HS-5 (cell line): ENCODE results near the gene PTPN21.

Source experiments
- DNase-seq: peaks from one replicate; pipeline ENCODE4 v3.0.0-alpha.2; 2012; ENCODE audit warnings: low read depth

The PTPN21 gene

DNA sequence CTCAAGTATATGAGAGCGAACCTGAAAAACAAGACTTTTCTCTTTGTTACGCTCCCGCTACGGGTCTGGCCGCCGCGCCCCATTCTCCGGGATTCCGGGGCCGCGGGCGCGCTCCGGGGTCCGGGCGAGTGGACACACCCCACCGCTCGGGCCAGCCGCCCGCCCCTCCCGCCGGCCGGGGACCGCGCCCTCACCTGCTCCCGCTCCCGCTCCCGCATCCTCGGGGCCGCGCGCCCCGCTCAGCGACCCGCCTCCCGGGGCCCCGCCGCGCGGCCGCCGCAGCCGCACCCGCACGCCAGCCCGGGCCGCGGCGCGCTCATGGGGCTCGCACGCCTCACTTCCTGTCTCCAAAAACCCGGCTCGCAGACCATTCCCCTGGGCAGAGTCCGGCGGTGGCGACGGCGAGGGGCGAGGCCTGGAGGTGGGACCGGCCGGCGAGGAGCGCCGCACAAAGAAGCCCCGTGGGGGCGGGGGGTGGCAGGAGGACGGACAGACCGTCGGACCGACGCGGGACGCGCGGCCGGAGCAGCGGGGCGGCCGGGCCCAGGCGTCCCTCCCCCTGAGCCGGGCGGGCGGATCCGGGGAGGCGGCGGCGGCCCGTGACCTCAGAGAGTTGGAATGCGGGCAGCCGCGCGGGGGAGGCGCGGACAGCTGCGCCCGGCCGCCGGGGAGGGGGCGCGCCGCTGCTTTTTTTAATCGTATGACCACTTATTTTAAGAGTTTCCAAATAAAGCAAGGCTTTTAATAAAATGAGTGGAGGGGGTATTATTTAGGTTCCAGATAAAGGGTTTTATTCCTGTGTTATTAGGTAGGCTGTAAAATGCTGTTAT lies at the start of gene PTPN21:
PTPN21 (minus strand) TSS at position 551 of the 830 bp plus-strand sequence. CDS start 4,590 bp downstream, outside the sequence.
- DNase-seq: no peak

DNA sequence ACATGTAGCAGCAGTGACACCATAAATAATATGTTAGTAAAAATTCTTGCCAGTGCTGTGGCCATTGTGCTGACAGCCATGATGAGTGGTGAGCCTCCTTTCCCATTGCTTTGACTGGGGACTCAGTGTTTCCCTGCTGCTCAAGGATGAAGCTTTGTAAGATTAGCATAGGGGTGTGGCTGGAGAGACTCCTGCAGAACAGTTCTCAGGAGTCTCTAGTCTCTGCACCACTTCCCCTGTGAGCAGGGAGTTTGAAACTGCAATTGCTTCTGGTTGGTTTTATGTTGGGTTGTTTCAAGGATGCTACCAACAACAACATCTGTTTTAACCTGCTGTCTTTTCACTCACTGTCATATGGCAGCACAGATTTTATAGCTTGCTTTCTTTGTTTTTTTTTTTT lies 49.4 kb upstream of the PTPN21 start:
- DNase-seq: no peak

DNA sequence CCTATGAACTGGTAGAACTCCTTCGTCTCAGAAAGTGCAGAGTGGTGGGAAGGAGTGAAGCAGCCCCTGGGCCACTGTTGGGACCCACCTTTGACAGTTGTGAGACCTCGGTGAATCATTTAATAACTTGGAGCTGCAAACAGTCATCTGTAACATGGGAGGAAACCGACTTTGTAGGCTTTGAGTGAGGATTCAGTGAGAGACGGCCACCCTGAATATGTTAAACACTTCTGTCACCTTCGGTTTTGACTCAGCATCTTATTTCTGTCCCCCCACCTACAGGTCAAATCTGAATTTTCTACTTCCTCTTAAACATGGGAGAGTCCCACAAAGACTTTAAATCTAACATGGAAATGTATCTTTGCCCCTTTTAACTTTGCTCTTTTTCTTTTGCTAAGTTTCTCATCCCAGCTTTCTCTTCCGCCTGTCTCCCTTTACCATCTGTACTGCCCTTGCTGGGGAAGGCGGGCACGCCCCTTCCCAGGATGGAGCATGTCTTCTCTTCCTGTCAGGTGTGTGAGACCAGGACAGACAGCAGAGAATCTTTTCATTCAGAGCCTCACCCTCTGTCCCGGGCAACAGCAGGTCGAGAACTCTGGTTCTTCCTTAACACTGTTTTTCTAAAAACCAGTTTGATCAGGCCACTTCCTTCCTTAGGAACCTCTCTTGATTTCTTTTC lies 45.1 kb upstream of the PTPN21 start:
- no peak for DNase-seq

DNA sequence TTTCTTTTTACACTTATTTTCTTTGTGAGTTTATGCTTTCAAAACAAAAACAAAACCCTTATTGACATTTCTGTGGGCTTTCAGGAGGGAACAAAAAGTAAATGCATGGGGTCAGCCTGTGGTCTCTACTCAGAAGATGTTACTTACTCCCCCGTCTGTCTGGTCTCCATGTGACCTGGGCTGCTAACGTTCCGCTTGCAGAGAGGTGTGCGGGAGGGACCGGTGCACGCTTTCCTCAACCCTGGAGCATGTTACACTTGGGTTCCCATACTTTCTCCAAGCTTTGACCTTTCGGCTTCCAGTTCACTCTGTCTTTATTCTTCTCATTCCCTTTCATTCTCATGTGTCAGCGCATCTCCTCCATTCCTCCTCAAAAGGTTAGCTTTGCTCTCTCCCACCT lies 44.5 kb upstream of the PTPN21 start:
- DNase-seq: no peak

DNA sequence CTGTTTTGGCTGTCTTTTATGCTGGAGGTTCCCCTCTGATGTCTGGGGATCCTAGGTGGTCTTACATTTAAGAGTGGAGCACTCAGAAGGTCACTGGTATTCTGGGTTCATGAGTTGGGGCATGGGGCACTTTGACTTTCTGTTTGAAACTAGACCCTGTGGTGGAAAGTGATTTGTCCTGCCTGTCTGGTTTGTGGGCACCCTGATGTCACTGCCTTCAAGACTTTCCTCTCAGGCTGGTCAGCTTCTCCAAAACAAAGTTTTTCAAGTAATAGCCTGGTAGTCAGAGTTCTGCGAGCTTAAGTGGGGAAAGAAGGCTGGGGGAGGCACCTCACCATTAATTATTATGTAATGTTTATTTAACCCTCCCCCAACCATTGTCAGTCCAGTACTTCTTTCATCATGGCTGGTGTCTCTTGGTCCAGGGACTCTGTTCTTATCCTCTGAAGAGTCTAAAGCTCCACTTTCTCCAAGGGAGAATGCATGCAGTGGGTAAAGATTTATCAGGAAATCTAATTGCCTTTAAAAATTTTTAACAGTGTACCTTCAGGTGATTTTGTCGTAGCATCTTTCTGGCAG lies 43.4 kb upstream of the PTPN21 start:
- no peak for DNase-seq

DNA sequence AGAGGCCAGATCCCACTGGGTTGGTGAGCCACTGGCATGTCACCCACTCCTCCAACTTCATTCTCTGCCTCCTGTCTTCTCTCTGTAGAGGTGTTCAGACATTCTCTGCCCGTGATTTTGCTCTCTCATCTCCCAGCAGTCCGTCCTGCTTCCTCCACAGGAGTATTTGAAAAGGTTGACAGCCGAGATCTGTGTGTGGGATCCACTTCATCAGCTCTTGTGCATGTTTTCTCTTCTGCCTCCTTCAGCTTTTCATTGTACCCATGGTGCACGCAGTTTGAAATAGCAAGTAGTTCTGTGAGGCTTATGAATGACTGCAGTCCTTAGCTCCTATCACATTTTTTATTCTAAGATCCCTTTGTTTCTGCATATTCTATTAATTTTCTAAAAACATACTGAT lies 42.8 kb upstream of the PTPN21 start:
- DNase-seq: no peak

DNA sequence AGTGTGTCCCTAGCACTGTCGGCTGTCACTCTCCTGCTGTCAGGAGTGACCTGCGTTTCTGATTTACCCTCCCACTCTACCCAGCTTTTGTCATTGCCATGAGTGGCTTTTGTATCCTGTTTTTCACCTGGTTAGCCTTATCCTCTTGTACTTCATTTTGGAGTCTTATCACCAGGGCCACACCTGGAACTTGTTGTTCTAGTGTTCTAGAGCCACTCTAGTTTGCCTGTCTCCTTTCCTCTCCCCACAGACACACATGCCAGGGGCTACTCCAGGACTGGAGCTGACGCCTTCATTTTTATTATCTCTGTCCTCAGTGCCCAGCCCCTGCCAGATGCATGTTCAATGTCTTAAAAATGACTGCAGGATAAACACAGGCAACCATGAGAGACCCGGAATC lies 42.2 kb upstream of the PTPN21 start:
- DNase-seq: no peak

DNA sequence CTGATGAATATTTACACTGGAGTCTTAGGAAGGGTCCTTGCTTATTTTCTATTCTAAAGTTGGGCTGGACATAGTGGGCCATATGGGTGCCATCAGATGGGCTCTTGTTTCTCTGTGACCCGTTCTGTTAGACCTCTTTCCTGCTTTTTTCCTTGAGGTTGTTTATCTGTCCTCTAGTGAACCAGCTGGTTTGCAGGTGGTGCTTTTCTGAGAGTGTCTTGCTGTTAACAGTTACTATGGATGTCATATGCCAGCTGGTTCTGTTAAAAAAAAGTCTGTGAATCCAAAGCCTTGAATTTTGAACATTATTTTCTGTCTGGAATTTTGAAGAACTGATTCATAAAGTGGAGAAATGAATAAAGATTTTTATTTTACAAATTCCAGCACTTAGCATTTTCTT lies 37.2 kb upstream of the PTPN21 start:
- DNase-seq: no peak

DNA sequence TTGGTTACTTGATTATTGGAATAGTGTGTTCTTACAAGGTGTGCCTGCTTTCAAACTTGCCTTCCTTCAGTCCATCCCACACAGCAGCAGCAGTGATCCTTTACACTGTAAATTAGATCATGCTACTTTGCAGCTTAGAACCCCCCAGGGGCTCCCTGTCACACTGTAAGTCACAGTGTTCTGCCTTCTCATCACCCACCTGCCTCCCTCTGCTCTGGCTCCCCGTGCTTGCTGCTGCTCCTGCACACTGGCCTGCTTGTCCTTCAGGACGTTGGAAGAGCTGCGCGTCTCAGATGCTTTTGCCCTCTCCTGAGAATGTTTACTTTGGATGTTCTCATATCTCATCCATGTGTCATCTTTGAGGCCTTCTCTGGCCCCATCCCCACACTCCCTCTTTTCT lies 35.4 kb upstream of the PTPN21 start:
- DNase-seq: no peak

DNA sequence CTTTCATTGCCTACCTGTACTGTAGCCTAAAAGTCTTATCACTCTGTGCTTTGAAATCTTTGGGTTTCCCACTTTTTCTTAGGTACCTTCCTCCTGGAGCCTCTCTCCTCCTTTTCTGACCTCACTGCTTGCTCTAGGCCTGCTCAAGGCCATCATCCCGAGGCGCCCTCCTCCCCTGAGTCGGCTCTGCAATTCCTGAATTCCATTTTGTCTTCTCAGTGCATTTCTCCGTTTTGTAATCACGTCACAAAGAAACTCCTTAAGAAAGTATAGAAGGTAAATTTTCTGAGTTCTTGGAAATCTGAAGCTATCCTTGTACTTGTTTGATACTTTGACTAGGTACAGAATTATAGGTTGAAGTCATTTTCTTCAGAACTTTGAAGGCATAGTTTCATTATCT lies 33.3 kb upstream of the PTPN21 start:
- DNase-seq: no peak

DNA sequence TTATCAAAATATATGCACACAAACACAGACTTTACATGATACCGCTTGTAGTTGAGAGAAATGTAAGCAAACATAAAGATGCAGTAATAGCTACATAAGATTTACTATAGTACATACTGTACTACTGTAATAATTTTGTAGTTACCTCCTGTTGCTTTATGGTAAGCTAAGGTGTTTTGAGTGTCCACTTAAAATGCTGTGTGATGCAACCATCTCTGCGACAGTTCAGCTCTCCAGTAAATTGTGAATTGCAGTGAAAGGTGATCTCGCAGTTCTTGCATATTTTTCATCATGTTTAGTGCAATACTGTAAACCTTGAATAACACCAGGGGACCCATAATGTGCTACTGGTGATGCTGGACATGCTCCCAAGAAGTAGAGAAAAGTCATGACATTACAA lies 29.6 kb upstream of the PTPN21 start:
- no peak for DNase-seq

DNA sequence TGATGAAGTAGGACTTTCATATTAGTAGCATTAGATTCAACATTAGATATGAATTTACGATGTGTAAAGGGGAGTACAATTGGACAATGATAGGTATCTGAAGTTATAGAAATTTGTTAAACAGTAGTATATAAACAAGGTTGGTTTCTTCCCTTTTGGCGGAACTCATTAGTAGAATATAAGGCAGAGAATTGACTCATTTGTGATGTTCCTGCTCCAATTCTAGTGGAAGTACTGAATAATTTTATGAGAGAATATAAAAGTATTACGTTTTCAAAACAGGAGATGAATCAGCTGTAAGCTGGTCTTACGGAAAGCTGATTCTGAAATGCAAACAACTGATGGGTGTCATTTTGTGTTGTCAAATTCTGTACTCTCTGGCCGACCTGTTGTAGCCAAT lies 21.4 kb upstream of the PTPN21 start:
- DNase-seq: no peak

DNA sequence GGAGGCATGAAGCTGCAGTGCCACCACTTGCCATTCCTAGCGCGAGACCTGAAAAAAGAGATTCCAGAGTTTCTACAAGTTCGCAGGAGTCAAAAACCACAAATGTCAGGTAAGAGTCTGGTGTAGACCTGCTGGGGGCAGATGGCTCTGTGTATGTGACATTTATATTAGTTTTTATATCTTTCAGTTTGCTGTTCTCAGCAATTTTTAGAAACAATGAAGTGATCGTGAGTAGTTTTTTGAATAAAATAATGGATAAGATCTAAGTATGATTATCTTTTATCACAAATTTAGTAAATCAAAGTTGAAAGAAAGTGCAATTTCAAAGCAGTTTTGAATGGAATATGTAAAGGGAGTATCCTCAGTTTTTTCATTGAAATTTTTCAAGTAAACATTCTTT lies 17.3 kb upstream of the PTPN21 start:
- DNase-seq: no peak

DNA sequence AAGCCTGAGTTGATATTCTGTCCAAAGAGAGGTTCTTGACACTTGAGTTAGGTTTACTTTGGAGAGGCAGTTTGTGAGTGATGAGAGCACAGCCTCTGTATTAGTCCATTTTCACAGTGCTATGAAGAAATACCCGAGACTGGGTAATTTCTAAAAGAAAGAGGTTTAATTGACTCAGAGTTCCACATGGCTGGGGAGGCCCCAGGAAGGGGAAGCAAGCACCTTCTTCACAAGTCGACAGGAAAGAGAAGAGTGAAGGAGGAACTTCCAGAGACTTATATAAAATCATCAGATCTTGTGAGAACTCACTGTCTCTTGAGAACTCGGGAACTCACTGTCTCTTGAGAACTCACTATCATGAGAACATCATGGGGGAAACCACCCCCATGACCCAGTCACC lies 13.4 kb upstream of the PTPN21 start:
- no peak for DNase-seq

DNA sequence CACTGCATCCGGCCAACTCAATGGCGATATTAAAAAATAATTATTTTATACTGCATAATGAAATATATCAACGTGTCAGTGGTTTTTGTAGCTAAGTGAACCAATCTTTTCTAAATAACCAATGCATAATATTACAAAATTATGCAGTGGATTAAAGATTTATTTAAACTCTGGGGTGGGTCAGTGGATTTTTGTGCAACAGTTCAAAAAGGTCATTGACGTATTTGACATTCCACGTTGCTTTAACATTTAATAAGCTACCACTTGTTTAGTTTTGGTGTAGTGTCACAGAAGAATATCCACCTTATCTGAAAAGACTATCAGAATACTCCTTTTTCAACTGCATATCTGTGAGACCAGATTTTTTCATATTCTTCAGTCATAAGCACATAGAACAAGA lies 10.6 kb upstream of the PTPN21 start:
- no peak for DNase-seq

DNA sequence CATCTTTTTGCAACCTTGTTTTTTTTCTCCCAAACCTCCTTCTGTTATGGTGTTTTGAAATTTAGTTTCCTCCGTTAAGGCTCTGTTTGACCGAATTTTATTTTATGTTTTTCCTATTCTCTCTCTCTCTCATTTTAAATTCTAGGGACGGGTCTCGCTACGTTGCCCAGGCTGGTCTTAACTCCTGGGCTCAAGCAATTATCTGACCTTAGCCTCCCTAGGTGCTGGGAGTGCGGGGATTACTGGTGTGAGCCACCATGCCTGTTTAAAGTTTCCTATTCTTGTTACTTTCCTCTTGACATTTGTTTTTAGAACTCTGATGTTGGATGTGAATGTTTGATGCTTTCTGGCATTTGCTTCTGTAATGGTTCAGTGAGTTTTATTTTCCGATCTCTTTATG lies 9.0 kb upstream of the PTPN21 start:
- DNase-seq: no peak

DNA sequence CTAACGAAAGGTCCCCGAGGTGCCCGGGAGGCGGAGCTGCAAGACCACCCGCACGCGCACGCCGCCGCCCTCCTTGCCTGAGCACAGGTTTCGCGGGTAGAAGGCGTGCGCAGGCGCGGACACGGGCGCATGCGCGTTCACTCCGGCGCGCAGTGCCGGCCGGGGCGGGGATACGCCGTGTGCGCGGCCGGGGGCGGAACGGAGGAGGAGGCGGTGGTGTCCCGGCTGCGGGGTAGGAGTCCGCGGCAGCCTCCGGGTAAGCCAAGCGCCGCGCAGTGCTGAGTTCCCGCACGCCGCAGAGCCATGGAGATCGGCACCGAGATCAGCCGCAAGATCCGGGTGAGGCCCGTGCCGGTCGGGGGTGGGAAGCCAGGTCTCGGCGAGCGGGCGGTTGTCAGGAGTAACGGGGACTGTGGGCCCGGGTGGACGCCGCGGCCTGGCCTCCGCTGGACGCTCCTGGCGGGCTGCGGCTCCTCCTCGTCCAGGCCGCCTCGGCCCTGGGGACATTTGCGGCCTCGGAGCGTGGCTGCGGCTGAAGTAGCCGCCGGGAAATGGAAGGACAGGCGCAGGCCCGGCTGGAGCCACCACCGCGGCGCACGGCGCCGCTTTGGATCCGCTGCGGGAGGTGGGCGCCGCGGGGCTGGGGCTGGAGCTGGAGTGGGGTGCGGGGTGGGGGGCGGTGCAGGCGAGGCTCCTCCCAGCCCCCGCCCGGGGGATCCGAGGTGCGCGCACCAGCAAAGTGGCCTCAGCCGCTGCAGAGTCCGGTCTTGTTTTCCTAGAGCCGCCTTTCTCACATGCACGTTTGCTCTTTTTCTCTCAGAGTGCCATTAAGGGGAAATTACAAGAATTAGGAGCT lies 8.3 kb upstream of the PTPN21 start, which contains the start of gene ZC3H14:
ZC3H14 (plus strand) TSS at position 207 of the 856 bp plus-strand sequence; CDS start at position 304, 97 bp downstream.
- no peak for DNase-seq

DNA sequence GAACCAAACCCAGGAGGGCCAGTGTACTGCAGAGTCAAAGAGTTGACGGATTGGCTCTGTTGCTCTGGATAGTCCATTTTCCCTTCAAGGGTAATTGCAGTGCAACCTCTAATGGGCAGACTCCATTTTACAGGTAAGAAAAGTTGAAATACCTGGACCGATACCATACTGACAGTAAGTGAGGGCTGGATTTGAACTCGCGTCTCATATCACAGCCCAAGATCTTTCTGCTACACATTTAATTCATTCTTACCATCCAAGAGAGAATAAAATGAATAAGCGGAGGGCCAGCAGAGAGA lies 7.7 kb upstream of the PTPN21 start:
- DNase-seq: no peak

DNA sequence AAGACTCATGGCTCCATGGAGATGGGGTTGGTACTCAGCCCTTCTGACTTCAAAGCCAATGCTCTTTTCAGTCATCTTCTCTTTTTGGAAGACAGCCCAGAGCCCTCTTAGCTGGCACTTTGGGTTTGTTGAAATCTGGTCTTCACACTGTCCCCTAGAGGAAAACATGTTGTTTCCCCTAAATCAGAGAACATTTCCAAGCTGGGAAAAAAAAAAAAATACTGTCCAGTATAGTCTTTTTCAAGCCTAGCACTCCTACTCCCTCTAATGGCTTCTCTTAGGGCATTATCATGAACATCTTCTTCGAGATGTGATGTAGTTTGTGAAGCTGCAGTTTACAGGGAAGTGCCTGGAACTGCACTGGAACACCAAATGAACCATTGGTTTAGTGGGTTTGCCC lies 5.0 kb upstream of the PTPN21 start:
- no peak for DNase-seq

DNA sequence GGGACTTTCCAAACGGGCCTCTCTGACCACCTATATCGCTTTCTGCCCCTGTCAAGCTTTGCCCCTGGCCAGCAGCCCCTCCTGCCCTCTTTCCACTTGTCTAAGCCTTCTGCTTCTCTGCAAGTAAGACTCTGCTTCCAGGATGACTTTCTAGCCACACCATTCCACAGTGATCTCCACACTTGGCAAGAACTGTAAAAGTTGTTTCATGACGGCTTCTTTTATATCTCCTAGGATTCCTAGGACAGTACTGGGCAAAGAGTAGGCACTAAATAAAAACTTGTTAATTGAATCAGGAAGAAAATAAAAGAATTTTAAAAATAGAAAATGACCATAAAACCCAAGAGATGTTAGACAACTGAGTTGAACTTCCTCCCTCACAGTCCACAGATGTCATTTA lies 1.8 kb upstream of the PTPN21 start:
- DNase-seq: no peak

DNA sequence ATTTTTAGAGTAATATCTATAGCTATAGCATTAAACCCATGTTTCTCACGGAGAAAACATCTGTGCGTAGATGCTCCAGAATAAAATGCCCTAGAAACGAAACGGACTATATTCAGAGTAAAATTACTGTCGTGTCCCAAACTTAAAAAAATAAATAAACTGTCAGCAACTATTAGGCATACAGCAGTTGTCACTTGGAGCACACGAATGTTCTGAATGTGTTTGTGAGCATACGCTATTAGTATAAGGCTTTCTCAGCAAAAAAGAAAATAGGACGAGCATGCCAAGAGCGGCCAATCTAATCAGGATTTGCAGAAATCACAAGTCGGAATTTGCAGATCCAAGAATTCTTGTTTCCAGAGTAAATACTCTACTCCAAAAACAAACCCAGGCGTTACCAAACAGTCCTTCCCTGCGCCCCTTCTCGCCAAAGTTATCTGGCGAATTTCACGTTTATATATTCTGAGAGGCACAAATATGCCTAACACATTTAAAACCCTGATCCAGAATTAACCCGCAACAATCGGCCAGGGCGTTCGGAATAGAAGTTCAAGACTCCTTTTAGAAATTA lies 836 bp downstream of the PTPN21 start:
- DNase-seq: no peak

DNA sequence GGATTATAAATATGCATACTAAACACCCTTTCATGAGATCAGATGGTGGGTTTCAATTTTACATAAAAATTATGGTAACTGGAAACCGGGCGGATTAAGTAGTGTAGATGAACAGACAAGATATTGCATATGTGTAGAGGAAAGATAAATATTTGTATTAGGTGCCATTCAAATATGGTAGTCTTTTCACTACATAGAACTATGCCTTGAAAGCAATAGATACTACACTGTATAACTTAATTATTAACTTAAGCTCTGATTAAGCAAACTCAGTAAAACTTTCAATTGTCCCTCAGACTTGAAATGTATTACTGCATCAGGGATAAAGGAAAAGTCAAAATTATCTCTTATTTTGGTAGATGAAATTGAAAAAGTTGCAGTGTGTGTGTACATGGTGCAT lies 1.9 kb downstream of the PTPN21 start:
- no peak for DNase-seq
